B cell (primary cell): ENCODE measurements around the gene SPATA3. TPM values are rescaled to one million over a fixed set of nuclear protein-coding genes. Genes with fewer than 3 reads are reported as not detected.
A peak's percentile ranks its signal among the peaks of the same experiment; 100 is the strongest.

Source experiments
- ATAC-seq: fragments of 200-7000 bp; cut with Tn5 transposase; one replicate; pipeline ENCODE4 v1.10.0; 2021; ENCODE audit warnings: low read depth, mild to moderate bottlenecking, moderate number of reproducible peaks, moderate library complexity
- CTCF ChIA-PET: fragments of 350-600 bp; sonication (Branson Sonifier 250); formaldehyde crosslinking; loops from one replicate; lab custom pipeline; 2021; ENCODE audit warnings: antibody characterized with exemption, inconsistent platforms; lab: Charles Lee
- POLR2A ChIA-PET: fragments of 350-600 bp; sonication (Branson Sonifier 250); formaldehyde crosslinking; loops from one replicate; lab custom pipeline; 2021; ENCODE audit warnings: antibody characterized with exemption; lab: Charles Lee
- DNase-seq: peaks from one replicate; pipeline ENCODE4 v3.0.0; 2013
- H2AFZ ChIP-seq: 2 replicates; pipeline ENCODE4 v1.6.1; 2012; ENCODE audit warnings: mild to moderate bottlenecking, low read depth, low read length; ENCODE audit not compliant: insufficient read depth, poor library complexity, severe bottlenecking
- H3K27ac ChIP-seq, 2 donors: 1 replicate in 1 of 2; 2 replicates in 1 of 2; pipeline ENCODE4 v1.5.1; 2012 to 2013; ENCODE audit warnings: low read length in 2 of 2, mild to moderate bottlenecking in 2 of 2, moderate library complexity in 1 of 2
- H3K27me3 ChIP-seq, 4 experiments: fragments of 200-600 bp in 1 of 4; sonication (generic) in 1 of 4; replicated peaks in 1 of 4; 1 replicate in 2 of 4; 2 replicates in 2 of 4; pipeline versions ENCODE4 v1.6.1 to v1.7.0; 2013 to 2016; ENCODE audit warnings: low read length in 3 of 4, mild to moderate bottlenecking in 2 of 4, mixed read lengths in 1 of 4, moderate library complexity in 1 of 4; ENCODE audit not compliant: insufficient read depth in 4 of 4, control insufficient read depth in 3 of 4; ENCODE audit errors: control extremely low read depth in 1 of 4
- H3K36me3 ChIP-seq, 2 experiments: replicated peaks in 1 of 2; 1 replicate in 1 of 2; 2 replicates in 1 of 2; pipeline versions ENCODE4 v1.6.1 to v1.7.1; 2013; ENCODE audit warnings: low read length in 1 of 2; ENCODE audit not compliant: insufficient read depth in 2 of 2, control insufficient read depth in 1 of 2; ENCODE audit errors: control extremely low read depth in 1 of 2, extremely low read depth in 1 of 2
- H3K4me1 ChIP-seq, 2 donors: fragments of 200-600 bp in 1 of 2; sonication (generic) in 1 of 2; 1 replicate in 1 of 2; 2 replicates in 1 of 2; pipeline versions ENCODE4 v1.5.1 to v1.6.1; 2013 to 2017; ENCODE audit warnings: low read length in 2 of 2; ENCODE audit not compliant: control insufficient read depth in 2 of 2, insufficient read depth in 2 of 2
- H3K4me2 ChIP-seq: replicated peaks from 2 replicates; pipeline ENCODE3; 2012; ENCODE audit warnings: mild to moderate bottlenecking, low read depth, low read length; ENCODE audit not compliant: poor library complexity, severe bottlenecking
- H3K4me3 ChIP-seq, 5 experiments: fragments of 200-600 bp in 1 of 5; sonication (generic) in 1 of 5; 1 replicate in 3 of 5; 2 replicates in 2 of 5; pipeline versions ENCODE4 v1.5.1 to v1.7.0; 2011 to 2016; ENCODE audit warnings: low read length in 4 of 5, mild to moderate bottlenecking in 4 of 5, low read depth in 2 of 5, control low read depth in 1 of 5, moderate library complexity in 1 of 5; ENCODE audit not compliant: insufficient read depth in 1 of 5; ENCODE audit errors: control extremely low read depth in 1 of 5, extremely low read depth in 1 of 5
- H3K79me2 ChIP-seq: fragments of 200-600 bp; sonication (generic); one replicate; pipeline ENCODE4 v1.6.0; 2016; ENCODE audit warnings: low read length; ENCODE audit not compliant: control insufficient read depth, insufficient read depth
- H3K9ac ChIP-seq: fragments of 200-600 bp; sonication (generic); 2 replicates; pipeline ENCODE4 v1.6.1; 2017; ENCODE audit warnings: mild to moderate bottlenecking, low read length, moderate library complexity
- H3K9me3 ChIP-seq, 3 donors: one replicate each; pipeline versions ENCODE4 v1.6.1 to v1.7.1; 2013; ENCODE audit warnings: low read length in 2 of 3; ENCODE audit not compliant: control insufficient read depth in 2 of 3, insufficient read depth in 1 of 3; ENCODE audit errors: control extremely low read depth in 1 of 3
- H4K20me1 ChIP-seq: 2 replicates; pipeline ENCODE4 v1.6.0; 2012; ENCODE audit warnings: mild to moderate bottlenecking, low read length; ENCODE audit not compliant: insufficient read depth, control insufficient read depth, poor library complexity, severe bottlenecking
- H3K27ac Mint-ChIP-seq: one replicate; pipeline ENCODE4 v1.8.0; 2021; ENCODE audit warnings: mixed read lengths
- H3K27me3 Mint-ChIP-seq: one replicate; pipeline ENCODE4 v1.8.0; 2021; ENCODE audit warnings: mixed read lengths
- H3K4me1 Mint-ChIP-seq: one replicate; pipeline ENCODE4 v1.8.0; 2021; ENCODE audit warnings: mixed read lengths
- H3K4me3 Mint-ChIP-seq: one replicate; pipeline ENCODE4 v1.8.0; 2021; ENCODE audit warnings: mixed read lengths
- H3K9me3 Mint-ChIP-seq: one replicate; pipeline ENCODE4 v1.8.0; 2022; ENCODE audit warnings: mixed read lengths; ENCODE audit not compliant: insufficient read depth
- EZH2 ChIP-seq: IDR thresholded peaks from 2 replicates; pipeline ENCODE4 v1.6.1; 2012; ENCODE audit warnings: borderline replicate concordance, low read depth, mild to moderate bottlenecking, moderate library complexity, low read length; ENCODE audit not compliant: insufficient read depth, poor library complexity, severe bottlenecking
- WGBS: methylation state at CpG from one replicate; pipeline ENCODE4 v1.1.5; 2013; ENCODE audit warnings: missing lambda C conversion rate; ENCODE audit not compliant: insufficient coverage; 5-methylcytosine and 5-hydroxymethylcytosine counted together
- intact Hi-C: fragments of 100-400 bp; cut with micrococcal nuclease; formaldehyde crosslinking; loops from one replicate; pipeline ENCODE4 v1.10.0; 2022
- polyA plus RNA-seq: library from polyadenylated mRNA; depleted of rRNA; stranded (reverse); fragments of >200 nt; gene quantifications from 2 replicates; pipeline ENCODE4 v1.2.3, GENCODE V29; 2012
- total RNA-seq, 2 donors: library from RNA; stranded (reverse); fragments of 120-200 nt in 1 of 2; gene quantifications; 1 replicate in 1 of 2; 2 replicates in 1 of 2; pipeline versions ENCODE4 v1.2.3 to v1.2.4, GENCODE V29; 2013 to 2022
- TF ChIP-seq, protein P1 (sequence below): fragments of 200-600 bp; IDR thresholded peaks from one replicate; pipeline ENCODE4 v1.8.0; 2022; ENCODE audit warnings: antibody characterized with exemption, mild to moderate bottlenecking

The SPATA3 gene
- total and polyA plus RNA-seq, 2 donors (not counting 1 experiment from before 2014, with no cell fraction given), result not detected

DNA sequence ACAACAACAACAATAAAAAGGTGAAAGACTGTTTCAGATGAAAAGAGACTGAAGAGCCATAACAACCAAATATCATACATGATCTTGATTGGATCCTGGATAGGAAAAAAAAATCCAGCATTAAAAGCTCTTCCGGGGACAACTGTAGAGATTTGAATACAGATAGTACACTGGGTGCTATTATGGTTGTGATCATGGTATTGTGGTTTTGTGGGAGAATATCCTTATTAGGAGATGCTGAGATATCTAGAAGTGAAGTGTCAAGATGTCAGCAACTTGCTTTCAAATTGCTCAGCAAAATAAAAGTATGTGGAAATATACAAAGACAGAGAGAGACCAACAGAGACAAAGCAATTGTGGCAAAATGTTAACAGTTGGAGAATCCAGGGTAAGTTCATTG, 15.5 kb upstream of the SPATA3 start:
- Histone ChIP-seq H4K20me1 (no peaks in the 10 kb centered on the region), H3K36me3 (no peaks in the 10 kb centered on the region), H3K4me2 (no peak overlapping the region), H3K27me3 (peaks cover 0 to 3% (median 0%) of the 10 kb centered on the region in 4 experiments), H2AFZ (no peak overlapping the region), H3K9ac (no peak overlapping the region), H3K79me2 (no peaks in the 10 kb centered on the region), H3K4me3 (no peak overlapping the region), H3K27ac (no peak overlapping the region), H3K4me1 (no peaks in the 10 kb centered on the region), H3K9me3 (no peaks in the 10 kb centered on the region)
- intact Hi-C loops, result no loop called here
- Mint-ChIP-seq H3K4me3 (no peak overlapping the region), H3K27me3 (peaks cover 22% of the 10 kb centered on the region), H3K27ac (no peak overlapping the region), H3K4me1 (peaks cover 13% of the 10 kb centered on the region), H3K9me3 (no peaks in the 10 kb centered on the region)
- ChIA-PET POLR2A (no interaction called here), CTCF (interaction anchor here (3.2 kb wide), 1 partner anchor 157 kb away, joined by 12 read pairs; no protein-coding TSS in a partner anchor)
- no peak for TF ChIP-seq EZH2
- TF ChIP-seq, protein P1, sequence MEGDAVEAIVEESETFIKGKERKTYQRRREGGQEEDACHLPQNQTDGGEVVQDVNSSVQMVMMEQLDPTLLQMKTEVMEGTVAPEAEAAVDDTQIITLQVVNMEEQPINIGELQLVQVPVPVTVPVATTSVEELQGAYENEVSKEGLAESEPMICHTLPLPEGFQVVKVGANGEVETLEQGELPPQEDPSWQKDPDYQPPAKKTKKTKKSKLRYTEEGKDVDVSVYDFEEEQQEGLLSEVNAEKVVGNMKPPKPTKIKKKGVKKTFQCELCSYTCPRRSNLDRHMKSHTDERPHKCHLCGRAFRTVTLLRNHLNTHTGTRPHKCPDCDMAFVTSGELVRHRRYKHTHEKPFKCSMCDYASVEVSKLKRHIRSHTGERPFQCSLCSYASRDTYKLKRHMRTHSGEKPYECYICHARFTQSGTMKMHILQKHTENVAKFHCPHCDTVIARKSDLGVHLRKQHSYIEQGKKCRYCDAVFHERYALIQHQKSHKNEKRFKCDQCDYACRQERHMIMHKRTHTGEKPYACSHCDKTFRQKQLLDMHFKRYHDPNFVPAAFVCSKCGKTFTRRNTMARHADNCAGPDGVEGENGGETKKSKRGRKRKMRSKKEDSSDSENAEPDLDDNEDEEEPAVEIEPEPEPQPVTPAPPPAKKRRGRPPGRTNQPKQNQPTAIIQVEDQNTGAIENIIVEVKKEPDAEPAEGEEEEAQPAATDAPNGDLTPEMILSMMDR, result no peak
- WGBS, result 85% methylated on average over 1 of the region's 1 CpG
- ATAC-seq, result no peak
- no peak for DNase-seq

DNA sequence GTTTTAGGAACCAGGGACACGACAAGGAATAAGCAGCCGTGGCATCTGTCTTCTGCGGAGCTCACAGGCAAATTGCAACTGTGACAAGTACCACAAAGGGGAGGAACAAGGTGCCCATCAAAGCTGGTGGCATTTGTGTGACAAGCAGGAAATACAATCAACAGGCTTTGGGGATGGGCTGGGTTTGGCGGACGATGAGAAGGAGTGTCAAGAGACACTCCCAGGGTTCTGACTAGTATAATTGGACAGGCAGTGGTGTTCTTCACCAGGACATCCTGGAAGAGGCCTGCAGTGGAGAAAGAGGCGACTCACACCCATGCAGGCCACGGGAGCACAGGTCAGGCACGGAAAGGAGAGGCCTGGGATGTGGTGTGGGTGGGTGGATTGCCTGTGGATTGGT, 14.2 kb upstream of the SPATA3 start:
- no peak for TF ChIP-seq EZH2
- TF ChIP-seq, protein P1, result no peak
- CTCF ChIA-PET, result interaction anchor here (3.2 kb wide), 1 partner anchor 158 kb away, joined by 12 read pairs; no protein-coding TSS in a partner anchor
- H3K27ac Mint-ChIP-seq, result peak overlapping the region; percentile 50
- H3K9me3 Mint-ChIP-seq, result no peaks in the 10 kb centered on the region
- Histone ChIP-seq H3K9ac (no peak overlapping the region), H3K27me3 (peaks cover 0 to 3% (median 0%) of the 10 kb centered on the region in 4 experiments), H3K4me2 (no peak overlapping the region), H3K36me3 (no peaks in the 10 kb centered on the region), H2AFZ (no peak overlapping the region), H3K4me3 (no peak overlapping the region), H3K9me3 (no peaks in the 10 kb centered on the region), H3K79me2 (no peaks in the 10 kb centered on the region), H4K20me1 (no peaks in the 10 kb centered on the region), H3K4me1 (peaks cover 1 to 2% of the 10 kb centered on the region in 2 donors), H3K27ac (no peak overlapping the region)
- H3K4me1 Mint-ChIP-seq, result peaks cover 8% of the 10 kb centered on the region
- peaks cover 13% of the 10 kb centered on the region for H3K27me3 Mint-ChIP-seq
- intact Hi-C loops, result no loop called here
- POLR2A ChIA-PET, result no interaction called here
- no peak overlapping the region for H3K4me3 Mint-ChIP-seq
- no peak for ATAC-seq
- 85% methylated on average over 8 of the region's 8 CpGs for WGBS
- no peak for DNase-seq
